ENCODE results near the gene SPAG6.

Gene SPAG6

GRCh38 chr10:22434521-22434920 is 89.2 kb downstream of the SPAG6 start:
- DNase-seq (ENCODE audit: low read depth in 2 of 2) = no peak

GRCh38 chr10:22435650-22436049 is 90.4 kb downstream of the SPAG6 start:
- no peak for DNase-seq (ENCODE audit: low read depth in 2 of 2)

GRCh38 chr10:22436526-22436892 is 91.2 kb downstream of the SPAG6 start:
- peak in 1 of 2 donors; percentile 12 for DNase-seq (ENCODE audit: low read depth in 2 of 2)

GRCh38 chr10:22436893-22437619 is 91.8 kb downstream of the SPAG6 start:
- DNase-seq (ENCODE audit: low read depth in 2 of 2) = peak; percentile 80 to 85

- DNase-seq (ENCODE audit: low read depth in 2 of 2) = no peak
Observed at GRCh38 chr10:22437620-22438588, 92.6 kb downstream of the SPAG6 start.

GRCh38 chr10:22438711-22439110 is 93.4 kb downstream of the SPAG6 start:
- DNase-seq (ENCODE audit: low read depth in 2 of 2) = no peak

GRCh38 chr10:22442063-22442462 is 96.8 kb downstream of the SPAG6 start:
- DNase-seq (ENCODE audit: low read depth in 2 of 2) = no peak

GRCh38 chr10:22442468-22442867 is 97.2 kb downstream of the SPAG6 start:
- no peak for DNase-seq (ENCODE audit: low read depth in 2 of 2)

GRCh38 chr10:22443175-22443901 is 98.0 kb downstream of the SPAG6 start:
- no peak for DNase-seq (ENCODE audit: low read depth in 2 of 2)

- DNase-seq (ENCODE audit: low read depth in 2 of 2) = no peak
Observed at GRCh38 chr10:22444219-22444788, 99.0 kb downstream of the SPAG6 start.

- no peak for DNase-seq (ENCODE audit: low read depth in 2 of 2)
Observed at GRCh38 chr10:22445495-22445894, 100.2 kb downstream of the SPAG6 start.

GRCh38 chr10:22447068-22447467 is 101.8 kb downstream of the SPAG6 start:
- DNase-seq (ENCODE audit: low read depth in 2 of 2) = no peak

GRCh38 chr10:22451346-22451745 is 106.0 kb downstream of the SPAG6 start:
- DNase-seq (ENCODE audit: low read depth in 2 of 2) = no peak

- DNase-seq (ENCODE audit: low read depth in 2 of 2) = no peak
Observed at GRCh38 chr10:22453320-22453719, 108.0 kb downstream of the SPAG6 start.

- no peak for DNase-seq (ENCODE audit: low read depth in 2 of 2)
Observed at GRCh38 chr10:22453948-22454591, 108.8 kb downstream of the SPAG6 start.

- DNase-seq (ENCODE audit: low read depth in 2 of 2) = no peak
Observed at GRCh38 chr10:22454634-22455033, 109.3 kb downstream of the SPAG6 start.

GRCh38 chr10:22455068-22455857 is 110.0 kb downstream of the SPAG6 start:
- DNase-seq (ENCODE audit: low read depth in 2 of 2) = no peak

- no peak for DNase-seq (ENCODE audit: low read depth in 2 of 2)
Observed at GRCh38 chr10:22456486-22456885, 111.2 kb downstream of the SPAG6 start.

- DNase-seq (ENCODE audit: low read depth in 2 of 2) = no peak
Observed at GRCh38 chr10:22458272-22459038, 113.2 kb downstream of the SPAG6 start.

- DNase-seq (ENCODE audit: low read depth in 2 of 2) = no peak
Observed at GRCh38 chr10:22459496-22459895, 114.2 kb downstream of the SPAG6 start.

Data from stimulated activated CD8-positive, alpha-beta memory T cell treated with anti-CD3 and anti-CD28 coated beads, Interleukin-2, amount 100 ng/mL, for 1 hour (primary cell).